Astrocyte (in vitro differentiated cells and primary cell): ENCODE measurements around the gene HYCC1. TPM values are rescaled to one million over a fixed set of nuclear protein-coding genes. Genes with fewer than 3 reads are reported as not detected.

ENCODE experiments used
- DNase-seq: peaks from one replicate; pipeline ENCODE4 v3.0.0-alpha.2; 2010; ENCODE audit warnings: low read depth
- FAIRE-seq: peaks from 2 replicates; lab custom pipeline; 2011; peaks lifted over from hg19 to GRCh38; lab: Jason Lieb, UNC
- H2AFZ ChIP-seq: 2 replicates; pipeline ENCODE4 v1.6.0; 2012; ENCODE audit warnings: low read depth, low read length, inconsistent platforms
- H3K27ac ChIP-seq: 2 replicates; pipeline ENCODE4 v1.5.1; 2011; ENCODE audit warnings: low read depth, low read length, inconsistent platforms
- H3K27me3 ChIP-seq: 2 replicates; pipeline ENCODE4 v1.6.0; 2011; ENCODE audit warnings: low read length, inconsistent platforms; ENCODE audit not compliant: insufficient read depth
- H3K36me3 ChIP-seq: 2 replicates; pipeline ENCODE4 v1.5.1; 2011; ENCODE audit warnings: low read length, inconsistent platforms; ENCODE audit not compliant: insufficient read depth
- H3K4me1 ChIP-seq: 2 replicates; pipeline ENCODE4 v1.5.1; 2011; ENCODE audit warnings: low read length, inconsistent platforms; ENCODE audit not compliant: insufficient read depth
- H3K4me2 ChIP-seq: 2 replicates; pipeline ENCODE4 v1.6.0; 2012; ENCODE audit warnings: low read length, inconsistent platforms
- H3K4me3 ChIP-seq: 2 replicates; pipeline ENCODE4 v1.5.1; 2011; ENCODE audit warnings: low read depth, mild to moderate bottlenecking, low read length, inconsistent platforms; ENCODE audit not compliant: insufficient read depth
- H3K79me2 ChIP-seq: 2 replicates; pipeline ENCODE4 v1.6.0; 2012; ENCODE audit warnings: mild to moderate bottlenecking, low read length, inconsistent platforms; ENCODE audit not compliant: insufficient read depth
- H3K9ac ChIP-seq: 2 replicates; pipeline ENCODE4 v1.6.0; 2012; ENCODE audit warnings: mild to moderate bottlenecking, low read length, inconsistent platforms
- H3K9me3 ChIP-seq: 2 replicates; pipeline ENCODE4 v1.5.1; 2012; ENCODE audit warnings: low read depth, mild to moderate bottlenecking, low read length, inconsistent platforms; ENCODE audit not compliant: insufficient read depth
- H4K20me1 ChIP-seq: 2 replicates; pipeline ENCODE4 v1.6.0; 2012; ENCODE audit warnings: low read length, inconsistent platforms; ENCODE audit not compliant: insufficient read depth
- H3K27ac Mint-ChIP-seq: one replicate; pipeline ENCODE4 v1.8.0; 2021; ENCODE audit warnings: mild to moderate bottlenecking, mixed read lengths; ENCODE audit not compliant: unreplicated experiment
- H3K27me3 Mint-ChIP-seq: one replicate; pipeline ENCODE4 v1.8.0; 2021; ENCODE audit warnings: low read depth, mixed read lengths; ENCODE audit not compliant: unreplicated experiment
- H3K36me3 Mint-ChIP-seq: one replicate; pipeline ENCODE4 v1.8.0; 2021; ENCODE audit warnings: low read depth, mixed read lengths; ENCODE audit not compliant: unreplicated experiment
- H3K4me1 Mint-ChIP-seq: one replicate; pipeline ENCODE4 v1.8.0; 2021; ENCODE audit warnings: low read depth, mixed read lengths; ENCODE audit not compliant: unreplicated experiment
- H3K4me3 Mint-ChIP-seq: one replicate; pipeline ENCODE4 v1.8.0; 2021; ENCODE audit warnings: mild to moderate bottlenecking, moderate library complexity, mixed read lengths; ENCODE audit not compliant: unreplicated experiment
- H3K9me3 Mint-ChIP-seq: one replicate; pipeline ENCODE4 v1.8.0; 2021; ENCODE audit warnings: mild to moderate bottlenecking, mixed read lengths; ENCODE audit not compliant: unreplicated experiment
- EZH2 ChIP-seq: IDR thresholded peaks from 2 replicates; pipeline ENCODE4 v1.6.1; 2012; ENCODE audit warnings: mild to moderate bottlenecking, low read length, inconsistent platforms; ENCODE audit not compliant: insufficient read depth
- total RNA-seq: library from RNA; stranded (reverse); gene quantifications from 2 replicates; pipeline ENCODE4 v1.2.1, GENCODE V29; 2021
- TF ChIP-seq, protein P1 (sequence below): IDR thresholded peaks from 2 replicates; pipeline ENCODE4 v1.5.1; 2011; ENCODE audit warnings: low read depth, mild to moderate bottlenecking, inconsistent platforms, low read length, moderate library complexity; ENCODE audit not compliant: insufficient read depth

Gene HYCC1
- total RNA-seq, 1 donor from 2014 or later, result 79.8 TPM

DNA sequence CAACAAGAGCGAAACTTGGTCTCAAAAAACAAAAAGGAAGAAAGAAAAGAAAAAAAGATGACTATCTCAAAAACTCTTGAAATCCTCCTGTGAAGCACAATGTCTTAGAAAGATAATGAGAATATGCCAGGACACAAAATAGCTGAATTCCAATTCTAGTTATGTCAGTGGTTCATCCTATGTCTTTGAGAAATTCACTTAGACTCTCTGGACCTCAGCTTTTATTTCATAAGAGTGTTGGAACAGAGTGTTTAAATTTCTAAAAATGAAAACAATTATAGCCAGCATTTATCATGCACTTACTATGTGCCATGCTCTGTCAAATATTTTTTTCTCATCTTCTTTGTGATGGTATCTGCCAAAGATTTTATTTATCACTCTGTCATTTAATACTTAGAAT lies 13.3 kb upstream of the HYCC1 start:
- TF ChIP-seq, protein P1, sequence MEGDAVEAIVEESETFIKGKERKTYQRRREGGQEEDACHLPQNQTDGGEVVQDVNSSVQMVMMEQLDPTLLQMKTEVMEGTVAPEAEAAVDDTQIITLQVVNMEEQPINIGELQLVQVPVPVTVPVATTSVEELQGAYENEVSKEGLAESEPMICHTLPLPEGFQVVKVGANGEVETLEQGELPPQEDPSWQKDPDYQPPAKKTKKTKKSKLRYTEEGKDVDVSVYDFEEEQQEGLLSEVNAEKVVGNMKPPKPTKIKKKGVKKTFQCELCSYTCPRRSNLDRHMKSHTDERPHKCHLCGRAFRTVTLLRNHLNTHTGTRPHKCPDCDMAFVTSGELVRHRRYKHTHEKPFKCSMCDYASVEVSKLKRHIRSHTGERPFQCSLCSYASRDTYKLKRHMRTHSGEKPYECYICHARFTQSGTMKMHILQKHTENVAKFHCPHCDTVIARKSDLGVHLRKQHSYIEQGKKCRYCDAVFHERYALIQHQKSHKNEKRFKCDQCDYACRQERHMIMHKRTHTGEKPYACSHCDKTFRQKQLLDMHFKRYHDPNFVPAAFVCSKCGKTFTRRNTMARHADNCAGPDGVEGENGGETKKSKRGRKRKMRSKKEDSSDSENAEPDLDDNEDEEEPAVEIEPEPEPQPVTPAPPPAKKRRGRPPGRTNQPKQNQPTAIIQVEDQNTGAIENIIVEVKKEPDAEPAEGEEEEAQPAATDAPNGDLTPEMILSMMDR, result no peak
- TF ChIP-seq EZH2, result no peak

DNA sequence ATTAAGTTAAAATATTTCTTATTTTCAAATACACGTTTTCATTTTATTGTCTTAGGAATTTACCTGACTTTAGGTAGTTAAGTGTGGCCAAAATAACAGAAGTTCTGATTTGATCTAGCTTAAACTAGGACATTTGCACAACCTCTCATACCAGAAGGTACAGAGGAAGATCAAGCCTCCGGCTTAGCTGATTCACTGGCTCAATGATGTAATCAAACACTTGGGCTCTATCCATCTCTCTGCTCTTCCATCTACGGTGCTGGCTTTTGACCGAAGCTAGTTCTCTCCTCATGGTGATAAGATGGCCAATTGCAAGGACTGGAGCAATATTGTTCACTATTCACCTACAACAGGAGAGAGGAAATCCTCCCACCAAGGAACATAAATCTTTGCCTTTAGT lies 12.2 kb upstream of the HYCC1 start:
- TF ChIP-seq EZH2, result no peak
- TF ChIP-seq, protein P1, result no peak
- Mint-ChIP-seq H3K9me3 (no peaks in the 10 kb centered on the region), H3K27me3 (no peaks in the 10 kb centered on the region), H3K4me3 (no peak overlapping the region), H3K27ac (no peak overlapping the region), H3K4me1 (peaks cover 13% of the 10 kb centered on the region), H3K36me3 (no peaks in the 10 kb centered on the region)
- no peaks in the 10 kb centered on the region for H3K36me3 ChIP-seq
- H3K9ac ChIP-seq, result no peak overlapping the region
- DNase-seq (no peak), FAIRE-seq (no peak)
- H3K27ac ChIP-seq, result no peak overlapping the region
- H3K4me2 ChIP-seq, result no peak overlapping the region
- H3K27me3 ChIP-seq, result no peaks in the 10 kb centered on the region
- no peaks in the 10 kb centered on the region for H3K79me2 ChIP-seq
- H3K4me3 ChIP-seq, result no peak overlapping the region
- peaks cover 12% of the 10 kb centered on the region for H3K4me1 ChIP-seq
- no peak overlapping the region for H2AFZ ChIP-seq
- H4K20me1 ChIP-seq, result no peaks in the 10 kb centered on the region
- no peaks in the 10 kb centered on the region for H3K9me3 ChIP-seq

More for the DNA sequence above, 13.3 kb upstream of the HYCC1 start:
- Mint-ChIP-seq H3K4me3 (no peak overlapping the region), H3K4me1 (peaks cover 8% of the 10 kb centered on the region), H3K27ac (no peak overlapping the region), H3K27me3 (no peaks in the 10 kb centered on the region), H3K36me3 (no peaks in the 10 kb centered on the region), H3K9me3 (no peaks in the 10 kb centered on the region)
- no peak for FAIRE-seq
- H3K4me2 ChIP-seq, result no peak overlapping the region
- no peaks in the 10 kb centered on the region for H3K9me3 ChIP-seq
- no peak overlapping the region for H2AFZ ChIP-seq
- peaks cover 7% of the 10 kb centered on the region for H3K4me1 ChIP-seq
- no peaks in the 10 kb centered on the region for H3K79me2 ChIP-seq
- H3K36me3 ChIP-seq, result no peaks in the 10 kb centered on the region
- DNase-seq, result no peak
- H3K9ac ChIP-seq, result no peak overlapping the region
- no peaks in the 10 kb centered on the region for H4K20me1 ChIP-seq
- H3K27me3 ChIP-seq, result no peaks in the 10 kb centered on the region
- no peak overlapping the region for H3K4me3 ChIP-seq
- H3K27ac ChIP-seq, result no peak overlapping the region

DNA sequence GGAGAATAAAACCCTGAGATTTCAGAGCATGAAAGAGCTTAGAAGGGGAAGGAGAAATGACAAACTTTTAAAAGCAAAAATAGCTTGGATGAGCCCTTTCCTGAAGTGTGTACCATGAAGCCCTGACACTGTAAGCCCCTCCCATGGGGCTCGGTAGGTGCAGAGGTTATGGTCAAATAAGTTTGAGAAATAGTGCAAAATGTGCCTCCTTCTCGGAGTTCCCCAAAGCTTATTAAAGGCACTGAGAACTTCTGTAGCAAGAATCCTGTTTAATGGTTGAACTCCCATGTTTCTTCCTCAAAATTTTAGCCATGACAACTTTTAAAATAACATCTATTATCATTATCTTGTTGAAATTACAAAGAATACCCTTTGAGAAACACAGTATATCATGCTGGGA lies 10.5 kb upstream of the HYCC1 start:
- Histone ChIP-seq H3K4me2 (no peak overlapping the region), H3K79me2 (no peaks in the 10 kb centered on the region), H3K36me3 (no peaks in the 10 kb centered on the region), H3K4me1 (peaks cover 24% of the 10 kb centered on the region), H3K9me3 (no peaks in the 10 kb centered on the region), H3K9ac (no peak overlapping the region), H3K4me3 (no peak overlapping the region), H4K20me1 (no peaks in the 10 kb centered on the region), H3K27me3 (no peaks in the 10 kb centered on the region), H2AFZ (no peak overlapping the region), H3K27ac (no peak overlapping the region)
- TF ChIP-seq EZH2, result no peak
- TF ChIP-seq, protein P1, result no peak
- Mint-ChIP-seq H3K9me3 (no peaks in the 10 kb centered on the region), H3K36me3 (no peaks in the 10 kb centered on the region), H3K4me1 (peaks cover 23% of the 10 kb centered on the region), H3K27me3 (no peaks in the 10 kb centered on the region), H3K27ac (no peak overlapping the region), H3K4me3 (no peak overlapping the region)
- FAIRE-seq (no peak), DNase-seq (no peak)
